Bronchial epithelial cell (primary cell): ENCODE results near the gene AMMECR1. TPM values are rescaled to one million over a fixed set of nuclear protein-coding genes. Genes with fewer than 3 reads are reported as not detected.
"Not testable (repeated sequence)": the region's sequence is repeated elsewhere in the genome, so short reads cannot be mapped to it uniquely, and the experiment has no call there.

ENCODE experiments used
- DNase-seq: peaks from one replicate; pipeline ENCODE4 v3.0.0-alpha.2; 2010; ENCODE audit warnings: low read depth
- FAIRE-seq: peaks from 2 replicates; lab custom pipeline; 2011; peaks lifted over from hg19 to GRCh38; lab: Jason Lieb, UNC
- H3K27me3 ChIP-seq: 2 replicates; pipeline ENCODE4 v1.5.1; 2011; ENCODE audit warnings: low read length; ENCODE audit not compliant: control insufficient read depth, insufficient read depth
- H3K36me3 ChIP-seq: 2 replicates; pipeline ENCODE4 v1.5.1; 2011; ENCODE audit warnings: low read length; ENCODE audit not compliant: control insufficient read depth, insufficient read depth
- H3K4me3 ChIP-seq: 2 replicates; pipeline ENCODE4 v1.5.1; 2011; ENCODE audit warnings: mild to moderate bottlenecking, low read depth, low read length, control low read depth
- total RNA-seq: library from RNA; depleted of rRNA; stranded (reverse); fragments of >200 nt; gene quantifications from 2 replicates; pipeline ENCODE4 v1.2.1, GENCODE V29; 2014
- TF ChIP-seq, protein P1 (sequence below): IDR thresholded peaks from 2 replicates; pipeline ENCODE4 v1.5.1; 2011; ENCODE audit warnings: mild to moderate bottlenecking, moderate library complexity, low read length, control low read depth, inconsistent platforms; ENCODE audit not compliant: insufficient read depth, severe bottlenecking

Gene AMMECR1
- total RNA-seq, 1 donor from 2014 or later, result 19.0 TPM

GRCh38 chrX:110159235-110159634, 158.7 kb downstream of the AMMECR1 start:
- Histone ChIP-seq H3K27me3 (no peaks in the 10 kb centered on the region), H3K4me3 (no peak overlapping the region), H3K36me3 (no peaks in the 10 kb centered on the region)
- FAIRE-seq (no peak), DNase-seq (no peak)
- TF ChIP-seq, protein P1, sequence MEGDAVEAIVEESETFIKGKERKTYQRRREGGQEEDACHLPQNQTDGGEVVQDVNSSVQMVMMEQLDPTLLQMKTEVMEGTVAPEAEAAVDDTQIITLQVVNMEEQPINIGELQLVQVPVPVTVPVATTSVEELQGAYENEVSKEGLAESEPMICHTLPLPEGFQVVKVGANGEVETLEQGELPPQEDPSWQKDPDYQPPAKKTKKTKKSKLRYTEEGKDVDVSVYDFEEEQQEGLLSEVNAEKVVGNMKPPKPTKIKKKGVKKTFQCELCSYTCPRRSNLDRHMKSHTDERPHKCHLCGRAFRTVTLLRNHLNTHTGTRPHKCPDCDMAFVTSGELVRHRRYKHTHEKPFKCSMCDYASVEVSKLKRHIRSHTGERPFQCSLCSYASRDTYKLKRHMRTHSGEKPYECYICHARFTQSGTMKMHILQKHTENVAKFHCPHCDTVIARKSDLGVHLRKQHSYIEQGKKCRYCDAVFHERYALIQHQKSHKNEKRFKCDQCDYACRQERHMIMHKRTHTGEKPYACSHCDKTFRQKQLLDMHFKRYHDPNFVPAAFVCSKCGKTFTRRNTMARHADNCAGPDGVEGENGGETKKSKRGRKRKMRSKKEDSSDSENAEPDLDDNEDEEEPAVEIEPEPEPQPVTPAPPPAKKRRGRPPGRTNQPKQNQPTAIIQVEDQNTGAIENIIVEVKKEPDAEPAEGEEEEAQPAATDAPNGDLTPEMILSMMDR, result no peak

DNA sequence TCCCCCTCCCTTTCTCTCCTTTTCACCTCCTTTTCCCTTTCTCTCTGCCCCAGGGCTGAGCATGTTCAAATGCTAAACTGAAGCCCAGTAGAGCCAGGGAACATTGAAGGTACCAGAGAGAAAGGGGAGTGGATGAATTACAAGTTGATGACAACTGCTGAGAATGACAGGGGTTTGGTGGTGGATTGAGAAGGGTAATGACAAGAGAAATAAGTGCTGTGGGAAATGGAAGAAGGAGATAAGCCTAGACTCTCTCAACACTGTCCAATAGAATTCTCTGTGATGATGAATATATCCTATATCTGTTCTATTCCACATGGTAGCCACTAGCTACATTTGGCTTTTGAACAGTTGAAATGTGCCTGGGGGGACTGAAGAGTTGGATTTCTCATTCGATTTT, 160.4 kb downstream of the AMMECR1 start:
- Histone ChIP-seq H3K27me3 (no peaks in the 10 kb centered on the region), H3K4me3 (no peak overlapping the region), H3K36me3 (no peaks in the 10 kb centered on the region)
- no peak for FAIRE-seq
- no peak for DNase-seq
- TF ChIP-seq, protein P1, result no peak

- H3K4me3 ChIP-seq, result no peak overlapping the region
- no peaks in the 10 kb centered on the region for H3K36me3 ChIP-seq
- TF ChIP-seq, protein P1, result no peak
- no peaks in the 10 kb centered on the region for H3K27me3 ChIP-seq
- no peak for DNase-seq
- FAIRE-seq, result no peak
Measured at GRCh38 chrX:110156167-110156754, 161.6 kb downstream of the AMMECR1 start.

- no peak overlapping the region for H3K4me3 ChIP-seq
- FAIRE-seq (no peak), DNase-seq (no peak)
- H3K36me3 ChIP-seq, result no peaks in the 10 kb centered on the region
- no peaks in the 10 kb centered on the region for H3K27me3 ChIP-seq
- TF ChIP-seq, protein P1, result no peak
Measured at GRCh38 chrX:110155759-110156158, 162.1 kb downstream of the AMMECR1 start.

GRCh38 chrX:110154328-110154727, 163.6 kb downstream of the AMMECR1 start:
- not testable (repeated sequence) for H3K27me3 ChIP-seq, DNase-seq, H3K4me3 ChIP-seq, FAIRE-seq, H3K36me3 ChIP-seq

DNA sequence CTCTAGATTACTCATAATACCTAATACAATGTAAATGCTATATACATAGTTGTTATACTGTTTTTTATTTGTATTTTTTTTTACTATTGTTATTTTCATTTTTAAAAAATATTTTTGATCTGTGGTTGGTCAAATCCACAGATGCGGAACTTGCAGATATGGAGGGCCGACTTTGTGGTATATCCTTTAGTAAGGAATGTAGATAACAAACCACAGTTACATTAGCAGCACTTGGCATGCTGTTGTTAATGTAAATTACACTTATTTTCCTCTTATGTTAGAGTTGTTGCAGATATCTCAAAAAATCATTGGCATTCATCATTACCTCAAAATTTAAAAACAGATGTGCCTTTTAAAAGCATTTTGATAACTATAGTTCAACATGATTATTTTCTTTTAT, 164.0 kb downstream of the AMMECR1 start:
- H3K4me3 ChIP-seq, result no peak overlapping the region
- DNase-seq, result no peak
- H3K27me3 ChIP-seq, result no peaks in the 10 kb centered on the region
- no peak for FAIRE-seq
- H3K36me3 ChIP-seq, result no peaks in the 10 kb centered on the region
- TF ChIP-seq, protein P1, result no peak
